Heart left ventricle (tissue), 13 donors: Measurements from ENCODE around the gene LRRC70.

Experiments used
- POLR2A ChIP-seq, 2 donors: fragments of 450-650 bp; IDR thresholded peaks; one replicate each; pipeline ENCODE4 v1.6.1; 2017; ENCODE audit warnings: antibody characterized with exemption in 2 of 2, mild to moderate bottlenecking in 2 of 2, moderate library complexity in 2 of 2
- TF ChIP-seq, protein P1 (sequence below), 12 donors: fragments of 200-600 bp; sonication (generic) in 4 of 12; IDR thresholded peaks; one replicate each; pipeline versions ENCODE4 v1.5.0 to v1.8.0; 2018 to 2022; ENCODE audit warnings: antibody characterized with exemption in 12 of 12, mild to moderate bottlenecking in 5 of 12
- donor health status: ischemic (EF 13 %, LVEDD 7.1; RV severe dilation, severe dysfunction).
- donor health status: DM: no; HTN: yes; CAD: no.
- donor health status: DM: no; HTN: no; CAD: no.
- donor health status: ischemic (EF 25% LVEDD 6.9; RV normal size, moderate dysfunction).
- donor health status: ischemic (EF 25% LVEDD 5.7; RV mildly dilated, moderate dysfunction).
- donor health status: ischemic (EF 35%, LVEDD 5.7; RV mildly dilated, moderate dysfunction).
- donor health status: nonischemic (EF 11% LVEDD 7.7; RV severe dilation, severe dysfunction).
- donor health status: DM: yes; HTN: yes; CAD: no.
- donor health status: PGD.
- donor health status: ischemic (EF 29% LVEDD 5.4; RV normal size, mild dysfunction).
- donor health status: nonischemic (EF 23%, LVEDD 6.1; RV moderate dilation, normal function).

DNA sequence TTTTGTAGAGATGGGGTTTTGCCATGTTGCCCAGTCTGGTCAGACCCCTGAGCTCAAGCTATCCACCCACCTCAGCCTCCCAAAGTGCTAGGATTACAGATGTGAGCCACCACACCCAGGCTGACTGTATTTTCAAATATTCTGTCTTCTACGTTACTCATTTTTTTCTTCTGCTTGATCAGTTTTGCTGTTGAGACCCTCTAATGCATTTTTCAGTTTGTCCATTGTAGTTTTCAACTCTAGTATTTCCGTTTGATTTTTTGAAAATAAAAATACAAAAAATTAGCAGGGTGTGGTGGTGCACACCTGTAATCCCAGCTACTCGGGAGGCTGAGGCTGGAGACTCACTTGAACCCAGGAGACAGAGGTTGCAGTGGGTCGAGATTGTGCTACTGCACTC lies 10.5 kb upstream of the LRRC70 start:
- TF ChIP-seq, protein P1, sequence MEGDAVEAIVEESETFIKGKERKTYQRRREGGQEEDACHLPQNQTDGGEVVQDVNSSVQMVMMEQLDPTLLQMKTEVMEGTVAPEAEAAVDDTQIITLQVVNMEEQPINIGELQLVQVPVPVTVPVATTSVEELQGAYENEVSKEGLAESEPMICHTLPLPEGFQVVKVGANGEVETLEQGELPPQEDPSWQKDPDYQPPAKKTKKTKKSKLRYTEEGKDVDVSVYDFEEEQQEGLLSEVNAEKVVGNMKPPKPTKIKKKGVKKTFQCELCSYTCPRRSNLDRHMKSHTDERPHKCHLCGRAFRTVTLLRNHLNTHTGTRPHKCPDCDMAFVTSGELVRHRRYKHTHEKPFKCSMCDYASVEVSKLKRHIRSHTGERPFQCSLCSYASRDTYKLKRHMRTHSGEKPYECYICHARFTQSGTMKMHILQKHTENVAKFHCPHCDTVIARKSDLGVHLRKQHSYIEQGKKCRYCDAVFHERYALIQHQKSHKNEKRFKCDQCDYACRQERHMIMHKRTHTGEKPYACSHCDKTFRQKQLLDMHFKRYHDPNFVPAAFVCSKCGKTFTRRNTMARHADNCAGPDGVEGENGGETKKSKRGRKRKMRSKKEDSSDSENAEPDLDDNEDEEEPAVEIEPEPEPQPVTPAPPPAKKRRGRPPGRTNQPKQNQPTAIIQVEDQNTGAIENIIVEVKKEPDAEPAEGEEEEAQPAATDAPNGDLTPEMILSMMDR (IDR thresholded peaks at IDR 0.05): no peak
- no peak for TF ChIP-seq POLR2A (IDR thresholded peaks at IDR 0.05)
